Cardiac muscle cell (in vitro differentiated cells and primary cell): ENCODE results near the gene PCDH1. TPM values are rescaled to one million over a fixed set of nuclear protein-coding genes. Genes with fewer than 3 reads are reported as not detected.

Experiments
- DNase-seq, 2 donors: peaks; one replicate each; pipeline versions ENCODE4 v3.0.0 to v3.0.0-alpha.2; 2010 to 2017; ENCODE audit warnings: low read depth in 1 of 2, low spot score in 1 of 2
- H3K27ac ChIP-seq: fragments of 200-600 bp; sonication (generic); 2 replicates; pipeline ENCODE4 v1.5.1; 2016
- H3K27me3 ChIP-seq: fragments of 200-600 bp; sonication (generic); 2 replicates; pipeline ENCODE4 v1.6.0; 2016; ENCODE audit warnings: control low read depth
- H3K36me3 ChIP-seq: fragments of 200-600 bp; sonication (generic); 2 replicates; pipeline ENCODE4 v1.5.1; 2016; ENCODE audit warnings: control low read depth
- H3K4me1 ChIP-seq: fragments of 200-600 bp; sonication (generic); 2 replicates; pipeline ENCODE4 v1.8.1; 2017; ENCODE audit warnings: low read depth, mild to moderate bottlenecking, mixed run types
- H3K4me3 ChIP-seq: fragments of 200-600 bp; sonication (generic); 2 replicates; pipeline ENCODE4 v1.5.1; 2016; ENCODE audit warnings: mild to moderate bottlenecking
- H3K9me3 ChIP-seq: fragments of 200-600 bp; sonication (generic); 2 replicates; pipeline ENCODE4 v1.5.1; 2017; ENCODE audit warnings: low read depth, mild to moderate bottlenecking, control low read depth
- polyA plus RNA-seq: library from polyadenylated mRNA; unstranded; fragments of >200 nt; fragmentation: Nextera tagmentation; extraction: Ambion mirVana; gene quantifications from 2 replicates; pipeline ENCODE4 v1.2.1, GENCODE V29; 2016
- total RNA-seq: library from RNA; depleted of rRNA; stranded (reverse); fragments of >200 nt; gene quantifications from 2 replicates; pipeline ENCODE4 v1.2.3, GENCODE V29; 2016
- TF ChIP-seq, protein P1 (sequence below): IDR thresholded peaks from 2 replicates; pipeline ENCODE4 v1.5.1; 2012; ENCODE audit warnings: low read depth, mild to moderate bottlenecking, low read length

Gene PCDH1
- total and polyA plus RNA-seq, 2 experiments from 2014 or later: 0.63 to 0.77 TPM

DNA sequence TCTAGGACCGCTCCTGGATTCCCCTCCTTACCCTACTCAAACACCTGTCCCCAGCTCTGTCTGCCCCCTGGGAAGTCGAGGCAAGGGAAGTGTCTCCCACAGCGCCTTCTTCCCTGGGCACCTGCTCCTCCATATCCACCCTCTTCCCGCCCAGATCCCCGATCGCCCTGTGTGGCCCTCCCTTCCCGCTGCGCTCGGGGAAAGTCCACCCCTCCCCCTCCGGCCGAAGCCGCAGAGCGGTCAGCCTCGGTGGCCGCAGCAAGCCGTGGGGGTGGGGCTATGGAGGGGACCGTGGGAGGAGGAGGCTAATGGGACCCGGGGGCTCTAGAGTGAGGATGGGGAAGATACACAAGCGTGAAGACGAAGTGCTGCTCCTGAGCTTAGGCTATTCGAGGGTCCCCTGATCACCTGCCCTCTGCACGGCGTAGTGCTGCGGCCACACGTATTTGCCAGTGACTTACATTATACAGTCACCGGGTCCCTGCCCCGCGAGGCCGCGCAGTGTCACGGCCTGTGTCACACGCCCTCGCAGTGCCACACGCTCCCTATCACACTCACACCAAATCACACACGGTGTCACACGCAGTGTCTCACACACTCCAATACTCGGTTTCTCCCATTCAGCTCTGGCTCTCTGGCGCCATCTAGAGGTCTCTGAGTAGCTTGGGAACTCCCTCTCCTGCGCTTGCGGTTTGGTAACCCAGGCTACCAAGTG lies 658 bp upstream of the PCDH1 start:
- Histone ChIP-seq H3K9me3 (no peaks in the 10 kb centered on the region), H3K27me3 (peaks cover 88% of the 10 kb centered on the region), H3K4me1 (peaks cover 7% of the 10 kb centered on the region), H3K36me3 (no peaks in the 10 kb centered on the region), H3K27ac (no peak overlapping the region), H3K4me3 (peak overlapping the region; percentile 69)
- DNase-seq: peak; percentile 88 to 94
- TF ChIP-seq, protein P1, sequence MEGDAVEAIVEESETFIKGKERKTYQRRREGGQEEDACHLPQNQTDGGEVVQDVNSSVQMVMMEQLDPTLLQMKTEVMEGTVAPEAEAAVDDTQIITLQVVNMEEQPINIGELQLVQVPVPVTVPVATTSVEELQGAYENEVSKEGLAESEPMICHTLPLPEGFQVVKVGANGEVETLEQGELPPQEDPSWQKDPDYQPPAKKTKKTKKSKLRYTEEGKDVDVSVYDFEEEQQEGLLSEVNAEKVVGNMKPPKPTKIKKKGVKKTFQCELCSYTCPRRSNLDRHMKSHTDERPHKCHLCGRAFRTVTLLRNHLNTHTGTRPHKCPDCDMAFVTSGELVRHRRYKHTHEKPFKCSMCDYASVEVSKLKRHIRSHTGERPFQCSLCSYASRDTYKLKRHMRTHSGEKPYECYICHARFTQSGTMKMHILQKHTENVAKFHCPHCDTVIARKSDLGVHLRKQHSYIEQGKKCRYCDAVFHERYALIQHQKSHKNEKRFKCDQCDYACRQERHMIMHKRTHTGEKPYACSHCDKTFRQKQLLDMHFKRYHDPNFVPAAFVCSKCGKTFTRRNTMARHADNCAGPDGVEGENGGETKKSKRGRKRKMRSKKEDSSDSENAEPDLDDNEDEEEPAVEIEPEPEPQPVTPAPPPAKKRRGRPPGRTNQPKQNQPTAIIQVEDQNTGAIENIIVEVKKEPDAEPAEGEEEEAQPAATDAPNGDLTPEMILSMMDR: peak; percentile 98

DNA sequence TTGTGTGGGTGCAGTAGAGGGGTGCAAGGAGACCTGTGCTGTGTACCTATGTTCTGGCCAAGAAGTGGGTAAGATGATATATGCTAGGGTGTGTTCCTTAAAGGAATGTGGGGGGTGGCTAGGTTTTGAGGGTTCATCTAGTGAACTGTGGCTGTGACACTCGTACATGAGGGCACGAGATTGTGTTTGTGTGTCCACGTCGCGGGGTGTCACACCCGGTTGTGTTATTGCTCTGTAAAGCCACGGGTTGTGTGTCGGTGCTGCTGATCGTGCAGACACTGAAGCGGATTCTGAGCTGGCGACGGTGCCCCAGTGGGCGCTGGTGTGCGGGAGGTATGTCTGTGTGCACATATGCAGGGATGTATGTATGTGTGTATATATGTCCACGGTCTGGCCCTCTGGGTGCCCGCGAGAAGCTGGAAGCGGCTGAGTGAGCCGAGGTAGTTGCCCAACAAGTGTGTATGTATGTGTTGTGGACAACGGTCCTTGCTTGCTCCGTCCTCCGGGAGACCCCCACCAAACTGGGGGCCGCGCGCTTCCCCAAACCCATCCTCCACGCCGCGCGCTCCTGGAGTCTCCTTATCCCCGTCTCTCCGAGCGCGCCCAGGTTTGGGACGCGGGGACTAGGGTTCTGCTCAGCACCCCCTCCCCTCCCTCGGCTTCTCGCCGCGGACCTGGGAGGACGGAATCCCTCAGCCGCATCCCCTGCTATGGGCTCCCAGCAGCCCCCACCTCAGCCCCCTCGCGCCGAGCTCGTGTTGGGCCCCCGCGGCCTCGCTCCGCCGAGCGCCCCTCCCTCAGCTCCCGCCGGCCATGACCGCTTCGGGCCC lies 639 bp downstream of the PCDH1 start:
- DNase-seq: peak in 1 of 2 donors; percentile 14
- Histone ChIP-seq H3K36me3 (no peaks in the 10 kb centered on the region), H3K27ac (no peak overlapping the region), H3K9me3 (no peaks in the 10 kb centered on the region), H3K4me3 (peak overlapping the region; percentile 69), H3K27me3 (peaks cover 81% of the 10 kb centered on the region), H3K4me1 (peaks cover 7% of the 10 kb centered on the region)
- TF ChIP-seq, protein P1: no peak

DNA sequence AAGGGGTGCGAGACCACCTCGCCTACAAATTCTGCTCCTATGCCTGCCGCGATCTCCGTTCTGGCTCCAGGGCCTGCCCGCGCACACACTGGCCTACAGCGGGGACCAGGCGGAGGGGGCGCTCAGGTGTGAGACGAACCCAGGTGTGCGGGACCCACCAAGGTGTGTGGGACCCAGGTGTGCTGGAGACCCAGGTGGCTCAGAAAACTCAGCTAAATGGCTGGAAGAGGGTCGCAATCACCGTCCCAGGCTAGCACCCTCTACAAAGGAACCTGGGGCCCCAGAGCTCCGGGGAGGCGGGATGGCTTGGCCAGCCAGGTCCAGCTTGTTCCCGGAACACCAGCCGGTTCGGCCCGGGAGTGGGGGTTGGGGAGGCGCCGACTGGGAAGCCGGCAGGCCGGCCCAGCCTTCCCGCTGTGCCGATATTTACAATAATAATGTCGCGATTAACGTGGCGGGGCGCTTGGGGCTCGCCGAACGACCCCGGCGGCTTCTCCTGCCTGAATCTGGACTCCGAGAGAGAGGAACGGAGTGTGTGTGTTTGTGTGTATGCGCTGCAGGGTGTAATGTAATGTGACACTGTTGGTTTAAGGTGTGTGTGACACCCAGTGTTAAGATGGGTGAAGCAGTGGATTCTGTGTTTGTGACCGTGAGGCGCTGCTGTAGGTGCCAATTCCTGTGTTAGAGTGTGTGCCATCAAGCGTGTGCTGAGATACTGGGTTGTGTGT lies 1.4 kb downstream of the PCDH1 start:
- Histone ChIP-seq H3K4me1 (peaks cover 7% of the 10 kb centered on the region), H3K27me3 (peaks cover 76% of the 10 kb centered on the region)

DNA sequence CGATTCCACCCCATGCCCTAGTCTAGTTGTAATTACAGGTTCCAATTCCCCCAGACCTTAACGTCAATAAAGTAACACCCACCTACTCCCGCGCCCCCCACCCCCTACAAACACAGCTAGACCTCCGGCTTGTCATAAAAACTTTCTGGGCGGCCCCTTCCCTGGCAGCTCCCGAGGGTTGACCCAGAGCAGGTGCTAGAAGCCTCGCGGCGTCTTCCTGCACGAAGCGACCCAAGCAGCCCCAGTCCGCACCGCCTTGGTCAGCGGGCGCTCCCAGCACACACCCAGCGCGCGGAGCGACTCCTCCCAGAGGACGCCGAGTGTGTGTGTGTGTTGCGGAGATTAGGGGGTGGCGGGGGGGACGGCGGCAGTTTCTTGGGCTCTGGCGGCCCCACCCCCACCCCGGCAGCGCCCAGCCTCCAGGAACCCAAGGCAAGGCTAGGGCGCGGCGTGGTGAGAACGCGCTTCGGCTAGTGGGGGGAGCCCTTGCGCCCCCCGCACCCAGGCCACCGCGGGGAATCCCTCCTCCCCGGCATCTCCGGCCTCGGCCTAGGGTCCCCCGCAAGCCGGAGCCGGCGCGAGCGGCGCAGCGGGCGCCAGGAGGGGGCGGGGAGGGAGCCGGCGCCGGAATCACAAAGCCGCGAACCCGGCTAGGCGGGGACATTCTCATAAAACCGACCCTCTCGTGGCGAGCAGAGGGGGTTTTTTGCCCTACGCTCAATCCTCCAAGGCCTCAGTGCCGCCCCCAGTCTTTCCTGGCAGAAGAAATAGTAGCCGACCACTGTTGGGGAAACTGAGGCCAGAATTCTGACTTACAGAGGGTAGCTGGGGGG lies 2.2 kb downstream of the PCDH1 start:
- Histone ChIP-seq H3K4me1 (peaks cover 7% of the 10 kb centered on the region), H3K27me3 (peaks cover 69% of the 10 kb centered on the region), H3K4me3 (peak overlapping the region; percentile 41), H3K27ac (no peak overlapping the region), H3K36me3 (no peaks in the 10 kb centered on the region), H3K9me3 (no peaks in the 10 kb centered on the region)
- TF ChIP-seq, protein P1: no peak
- DNase-seq: peak in 1 of 2 donors; percentile 51

More for the DNA sequence above, 1.4 kb downstream of the PCDH1 start:
- TF ChIP-seq, protein P1: no peak
- no peaks in the 10 kb centered on the region for H3K36me3 ChIP-seq
- H3K4me3 ChIP-seq: peak overlapping the region; percentile 41
- DNase-seq: no peak
- H3K9me3 ChIP-seq: no peaks in the 10 kb centered on the region
- H3K27ac ChIP-seq: no peak overlapping the region
